Ovary (tissue), 9 donors: ENCODE results near the gene TENM4. TPM values are rescaled to one million over a fixed set of nuclear protein-coding genes. Genes with fewer than 3 reads are reported as not detected.

Experiments used
- DNase-seq, 5 donors: peaks; one replicate each; pipeline ENCODE4 v3.0.0-alpha.2; 2019 to 2020
- H3K27ac ChIP-seq, 2 donors: fragments of 200-600 bp; one replicate each; pipeline versions ENCODE4 v1.5.1 to v1.8.0; 2019 to 2022
- H3K27me3 ChIP-seq: fragments of 200-600 bp; one replicate; pipeline ENCODE4 v1.8.0; 2022
- H3K36me3 ChIP-seq: fragments of 200-600 bp; sonication (generic); one replicate; pipeline ENCODE4 v1.5.1; 2019
- H3K4me1 ChIP-seq: one replicate; pipeline ENCODE4 v1.8.1; 2013; ENCODE audit warnings: mild to moderate bottlenecking, moderate library complexity; ENCODE audit not compliant: insufficient read depth
- H3K4me3 ChIP-seq: fragments of 200-600 bp; sonication (generic); one replicate; pipeline ENCODE4 v1.5.1; 2017
- H3K9me3 ChIP-seq, 2 donors: fragments of 200-600 bp in 1 of 2; sonication (generic) in 1 of 2; one replicate each; pipeline versions ENCODE4 v1.5.1 to v1.8.1; 2013 to 2019; ENCODE audit warnings: mild to moderate bottlenecking in 1 of 2, moderate library complexity in 1 of 2
- CTCF ChIP-seq, 3 donors: fragments of 450-650 bp in 2 of 3; fragments of 200-600 bp in 1 of 3; IDR thresholded peaks; one replicate each; pipeline versions ENCODE4 v1.5.1 to v1.8.0; 2016 to 2022; ENCODE audit warnings: antibody characterized with exemption in 3 of 3, mild to moderate bottlenecking in 1 of 3
- EP300 ChIP-seq: sonication (generic); formaldehyde crosslinking; IDR thresholded peaks from one replicate; pipeline ENCODE4 v1.6.1; 2017; ENCODE audit warnings: antibody characterized with exemption
- POLR2A ChIP-seq: fragments of 450-650 bp; IDR thresholded peaks from one replicate; pipeline ENCODE4 v1.6.1; 2017; ENCODE audit warnings: antibody characterized with exemption, mild to moderate bottlenecking, moderate library complexity
- WGBS, 3 donors: extraction: QIAGEN DNeasy Blood & Tissue Kit in 1 of 3; methylation state at CpG; one replicate each; pipeline versions ENCODE4 v1.1.5 to v1.1.7; 2013 to 2017; 5-methylcytosine and 5-hydroxymethylcytosine counted together
- intact Hi-C, 4 donors: fragments of 100-400 bp; cut with DNase I; formaldehyde crosslinking; loops; one replicate each; pipeline versions ENCODE4 v1.11.0 to v1.15.1; 2022 to 2023
- polyA plus RNA-seq, 2 donors: library from polyadenylated mRNA; stranded (reverse); fragments of 200-250 nt in 1 of 2; fragments of 350-450 nt in 1 of 2; fragmentation: Illumina TruSeq in 1 of 2; extraction: RNeasy Lipid Tissue Mini Kit (QIAGEN cat#74804) in 1 of 2; gene quantifications; one replicate each; pipeline ENCODE4 v1.2.3, GENCODE V29; 2013 to 2014
- total RNA-seq, 7 donors: library from RNA; depleted of rRNA in 2 of 7; stranded (reverse); fragments of >200 nt in 2 of 7; fragmentation: NEBNext Ultra II Directional in 3 of 7; extraction: Animal tissue kit (Norgen Biotek cat#: 25700) in 3 of 7; gene quantifications; one replicate each; pipeline versions ENCODE4 v1.1.0 to v1.2.4, GENCODE V29; 2016 to 2023
- donor health status: DM: no; HTN: no; CAD: no; lungs with moderate emphysema.
- donor health status: DM: no; HTN: no; CAD: no.
- donor health status: Bipolar disorder and iron deficiency.
- donor health status: DM: yes; HTN: yes; CAD: no.
- donor health status: DM: no; HTN: no; CAD: no.
- donor health status: DM: yes; HTN: yes; CAD: no.

TENM4 gene
- total and polyA plus RNA-seq, 9 donors: 11.0 to 206 (median 107) TPM

GRCh38 chr11:79221444-79222130, 219.2 kb downstream of the TENM4 start:
- WGBS, 3 donors: 54 to 75% (median 56%) methylated on average over 10 of the region's 10 CpGs
- Histone ChIP-seq H3K27ac (no peak overlapping the region), H3K27me3 (no peaks in the 10 kb centered on the region), H3K36me3 (no peaks in the 10 kb centered on the region), H3K4me3 (no peak overlapping the region), H3K4me1 (peaks cover 19% of the 10 kb centered on the region), H3K9me3 (no peaks in the 10 kb centered on the region)
- intact Hi-C loops: no loop called here
- DNase-seq: no peak
- TF ChIP-seq CTCF (IDR thresholded peaks at IDR 0.05) (no peak), EP300 (no peak), POLR2A (no peak)

- intact Hi-C loops: no loop called here
- no peaks in the 10 kb centered on the region for H3K9me3 ChIP-seq
- H3K27me3 ChIP-seq: no peaks in the 10 kb centered on the region
- H3K4me1 ChIP-seq: peaks cover 12% of the 10 kb centered on the region
- H3K36me3 ChIP-seq: no peaks in the 10 kb centered on the region
- 75 to 90% (median 84%) methylated on average over 3 of the region's 3 CpGs for WGBS, 3 donors
- H3K27ac ChIP-seq: no peak overlapping the region
- TF ChIP-seq EP300 (no peak), CTCF (IDR thresholded peaks at IDR 0.05) (no peak)
- H3K4me3 ChIP-seq: no peak overlapping the region
- DNase-seq: no peak
Measured at GRCh38 chr11:79220171-79220570, 220.7 kb downstream of the TENM4 start.

GRCh38 chr11:79219186-79220045, 221.4 kb downstream of the TENM4 start:
- no peaks in the 10 kb centered on the region for H3K36me3 ChIP-seq
- WGBS, 3 donors: 87 to 93% (median 88%) methylated on average over 6 of the region's 6 CpGs
- DNase-seq: no peak
- TF ChIP-seq POLR2A (no peak), EP300 (no peak), CTCF (IDR thresholded peaks at IDR 0.05) (no peak)
- H3K27ac ChIP-seq: no peak overlapping the region
- H3K27me3 ChIP-seq: no peaks in the 10 kb centered on the region
- no peaks in the 10 kb centered on the region for H3K9me3 ChIP-seq
- intact Hi-C loops: no loop called here
- H3K4me1 ChIP-seq: peaks cover 7% of the 10 kb centered on the region
- H3K4me3 ChIP-seq: no peak overlapping the region

GRCh38 chr11:79212741-79213190, 228.1 kb downstream of the TENM4 start:
- Histone ChIP-seq H3K27me3 (no peaks in the 10 kb centered on the region), H3K9me3 (no peaks in the 10 kb centered on the region), H3K4me1 (peaks cover 9% of the 10 kb centered on the region), H3K4me3 (no peak overlapping the region), H3K36me3 (no peaks in the 10 kb centered on the region), H3K27ac (no peak overlapping the region)
- DNase-seq: no peak
- no peak for TF ChIP-seq EP300
- 49 to 63% (median 53%) methylated on average over 6 of the region's 6 CpGs for WGBS, 3 donors
- intact Hi-C loops: no loop called here
